K562 (cell line): Measurements from ENCODE around the gene CLNK. TPM values are rescaled to one million over a fixed set of nuclear protein-coding genes. Genes with fewer than 3 reads are reported as not detected.

Experiments used
- ADNP ChIP-seq: fragments of 200-800 bp; sonication (Bioruptor generic); IDR thresholded peaks from 2 replicates; pipeline ENCODE4 v1.6.1; 2016; ENCODE audit warnings: missing genetic modification characterization, missing compliant biosample characterization
- ARNT ChIP-seq, 2 experiments: fragments of 450-650 bp; IDR thresholded peaks; 2 replicates each; pipeline ENCODE4 v1.6.1; 2016; ENCODE audit warnings: mild to moderate bottlenecking in 1 of 2
- ELF1 ChIP-seq: fragments of 200-800 bp; sonication (Bioruptor generic); IDR thresholded peaks from 2 replicates; pipeline ENCODE4 v1.6.1; 2016; ENCODE audit warnings: missing genetic modification characterization, missing compliant biosample characterization
- MEIS2 ChIP-seq: fragments of 450-650 bp; IDR thresholded peaks from 2 replicates; pipeline ENCODE4 v1.6.1; 2014; ENCODE audit warnings: mild to moderate bottlenecking; ENCODE audit not compliant: partially characterized antibody
- NRF1 ChIP-seq, 2 experiments: fragments of 450-650 bp; IDR thresholded peaks in 1 of 2; conservative IDR thresholded peaks in 1 of 2; 2 replicates each; pipeline ENCODE4 v1.6.1; 2014; ENCODE audit warnings: mild to moderate bottlenecking in 2 of 2
- POLR2A ChIP-seq: fragments of 450-650 bp; conservative IDR thresholded peaks from 2 replicates; pipeline ENCODE4 v1.6.1; 2016
- POLR2H ChIP-seq: IDR thresholded peaks from 2 replicates; pipeline ENCODE4 v1.6.1; 2016; ENCODE audit warnings: missing genetic modification characterization, low read depth, mild to moderate bottlenecking, control low read depth, missing compliant biosample characterization, moderate library complexity
- RFX1 ChIP-seq: fragments of 450-650 bp; IDR thresholded peaks from 2 replicates; pipeline ENCODE4 v1.6.1; 2016; ENCODE audit warnings: mild to moderate bottlenecking, moderate library complexity
- TARDBP ChIP-seq: fragments of 450-650 bp; IDR thresholded peaks from 2 replicates; pipeline ENCODE4 v1.6.1; 2016
- ZNF764 ChIP-seq: fragments of 250-450 bp; sonication (Bioruptor Pico); IDR thresholded peaks from 2 replicates; pipeline ENCODE4 v1.4.0; 2020; ENCODE audit warnings: low read depth, mild to moderate bottlenecking, moderate library complexity
- ZSCAN29 ChIP-seq: fragments of 450-650 bp; IDR thresholded peaks from 2 replicates; pipeline ENCODE4 v1.6.1; 2017
- polyA plus RNA-seq, 8 experiments: library from polyadenylated mRNA; depleted of rRNA in 4 of 8; stranded (reverse) in 5 of 8; unstranded in 3 of 8; fragments of >200 nt; fragmentation: Nextera tagmentation in 2 of 8; fragmentation: Illumina TruSeq in 1 of 8; extraction: Ambion mirVana in 2 of 8; extraction: Trizol in 1 of 8; gene quantifications; 2 replicates each; pipeline versions ENCODE4 v1.2.1 to v1.2.3, GENCODE V29; 2011 to 2014; ENCODE audit warnings: inconsistent platforms in 1 of 8, missing spikeins in 1 of 8
- total RNA-seq, 7 experiments: library from RNA; depleted of rRNA in 6 of 7; stranded (reverse); fragments of >200 nt in 6 of 7; fragmentation: Illumina TruSeq in 2 of 7; extraction: Trizol in 2 of 7; gene quantifications; 2 replicates each; pipeline versions ENCODE4 v1.2.1 to v1.2.3, GENCODE V29; 2011 to 2021; ENCODE audit warnings: low replicate concordance in 1 of 7
- TF ChIP-seq, protein P1 (sequence below): fragments of 450-650 bp; IDR thresholded peaks from 2 replicates; pipeline ENCODE4 v1.6.1; 2016; ENCODE audit warnings: mild to moderate bottlenecking, moderate library complexity
- TF ChIP-seq, protein P2 (sequence below): sonication (generic); formaldehyde crosslinking; IDR thresholded peaks from 2 replicates; pipeline ENCODE4 v1.8.0; 2023; ENCODE audit warnings: mild to moderate bottlenecking, missing genetic modification reagents
- TF ChIP-seq, protein P3 (sequence below): fragments of 450-650 bp; formaldehyde crosslinking; IDR thresholded peaks from 2 replicates; pipeline ENCODE4 v1.4.0; 2020; ENCODE audit warnings: mild to moderate bottlenecking, moderate library complexity

The CLNK gene
- total and polyA plus RNA-seq, 9 of the 15 experiments (the other 6 are each of a cell fraction or from before 2014, with no cell fraction given), result not detected

DNA sequence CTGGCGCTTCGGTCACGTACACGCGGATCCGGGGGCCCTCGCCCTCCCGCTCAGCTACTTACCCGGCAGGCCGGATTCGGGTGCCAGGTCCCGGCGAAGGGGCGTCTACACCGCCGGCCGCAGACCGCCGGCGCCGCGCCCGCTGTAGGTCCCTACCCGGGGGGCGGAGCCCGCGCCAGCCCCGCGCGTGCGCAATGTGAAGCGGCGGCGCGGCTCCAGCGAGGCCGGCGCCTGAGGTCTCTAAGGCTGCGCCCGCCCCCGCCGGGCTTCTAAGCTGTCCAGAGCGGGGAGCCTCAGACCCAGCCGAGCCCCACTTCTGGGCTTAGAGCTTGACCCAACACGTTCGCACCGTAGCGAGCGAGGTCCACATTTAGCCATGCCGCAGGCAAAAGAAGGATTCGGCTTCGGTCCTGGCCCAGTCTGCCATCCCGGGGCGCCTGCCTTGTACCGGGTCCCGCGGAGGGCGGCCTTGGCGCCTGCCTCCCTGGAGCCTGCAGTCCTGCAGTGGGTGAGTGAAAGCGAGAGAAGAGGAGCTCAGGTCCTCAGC is 227.2 kb downstream of the CLNK start, which contains the start of gene ZNF518B (continued):
- TF ChIP-seq, protein P1, sequence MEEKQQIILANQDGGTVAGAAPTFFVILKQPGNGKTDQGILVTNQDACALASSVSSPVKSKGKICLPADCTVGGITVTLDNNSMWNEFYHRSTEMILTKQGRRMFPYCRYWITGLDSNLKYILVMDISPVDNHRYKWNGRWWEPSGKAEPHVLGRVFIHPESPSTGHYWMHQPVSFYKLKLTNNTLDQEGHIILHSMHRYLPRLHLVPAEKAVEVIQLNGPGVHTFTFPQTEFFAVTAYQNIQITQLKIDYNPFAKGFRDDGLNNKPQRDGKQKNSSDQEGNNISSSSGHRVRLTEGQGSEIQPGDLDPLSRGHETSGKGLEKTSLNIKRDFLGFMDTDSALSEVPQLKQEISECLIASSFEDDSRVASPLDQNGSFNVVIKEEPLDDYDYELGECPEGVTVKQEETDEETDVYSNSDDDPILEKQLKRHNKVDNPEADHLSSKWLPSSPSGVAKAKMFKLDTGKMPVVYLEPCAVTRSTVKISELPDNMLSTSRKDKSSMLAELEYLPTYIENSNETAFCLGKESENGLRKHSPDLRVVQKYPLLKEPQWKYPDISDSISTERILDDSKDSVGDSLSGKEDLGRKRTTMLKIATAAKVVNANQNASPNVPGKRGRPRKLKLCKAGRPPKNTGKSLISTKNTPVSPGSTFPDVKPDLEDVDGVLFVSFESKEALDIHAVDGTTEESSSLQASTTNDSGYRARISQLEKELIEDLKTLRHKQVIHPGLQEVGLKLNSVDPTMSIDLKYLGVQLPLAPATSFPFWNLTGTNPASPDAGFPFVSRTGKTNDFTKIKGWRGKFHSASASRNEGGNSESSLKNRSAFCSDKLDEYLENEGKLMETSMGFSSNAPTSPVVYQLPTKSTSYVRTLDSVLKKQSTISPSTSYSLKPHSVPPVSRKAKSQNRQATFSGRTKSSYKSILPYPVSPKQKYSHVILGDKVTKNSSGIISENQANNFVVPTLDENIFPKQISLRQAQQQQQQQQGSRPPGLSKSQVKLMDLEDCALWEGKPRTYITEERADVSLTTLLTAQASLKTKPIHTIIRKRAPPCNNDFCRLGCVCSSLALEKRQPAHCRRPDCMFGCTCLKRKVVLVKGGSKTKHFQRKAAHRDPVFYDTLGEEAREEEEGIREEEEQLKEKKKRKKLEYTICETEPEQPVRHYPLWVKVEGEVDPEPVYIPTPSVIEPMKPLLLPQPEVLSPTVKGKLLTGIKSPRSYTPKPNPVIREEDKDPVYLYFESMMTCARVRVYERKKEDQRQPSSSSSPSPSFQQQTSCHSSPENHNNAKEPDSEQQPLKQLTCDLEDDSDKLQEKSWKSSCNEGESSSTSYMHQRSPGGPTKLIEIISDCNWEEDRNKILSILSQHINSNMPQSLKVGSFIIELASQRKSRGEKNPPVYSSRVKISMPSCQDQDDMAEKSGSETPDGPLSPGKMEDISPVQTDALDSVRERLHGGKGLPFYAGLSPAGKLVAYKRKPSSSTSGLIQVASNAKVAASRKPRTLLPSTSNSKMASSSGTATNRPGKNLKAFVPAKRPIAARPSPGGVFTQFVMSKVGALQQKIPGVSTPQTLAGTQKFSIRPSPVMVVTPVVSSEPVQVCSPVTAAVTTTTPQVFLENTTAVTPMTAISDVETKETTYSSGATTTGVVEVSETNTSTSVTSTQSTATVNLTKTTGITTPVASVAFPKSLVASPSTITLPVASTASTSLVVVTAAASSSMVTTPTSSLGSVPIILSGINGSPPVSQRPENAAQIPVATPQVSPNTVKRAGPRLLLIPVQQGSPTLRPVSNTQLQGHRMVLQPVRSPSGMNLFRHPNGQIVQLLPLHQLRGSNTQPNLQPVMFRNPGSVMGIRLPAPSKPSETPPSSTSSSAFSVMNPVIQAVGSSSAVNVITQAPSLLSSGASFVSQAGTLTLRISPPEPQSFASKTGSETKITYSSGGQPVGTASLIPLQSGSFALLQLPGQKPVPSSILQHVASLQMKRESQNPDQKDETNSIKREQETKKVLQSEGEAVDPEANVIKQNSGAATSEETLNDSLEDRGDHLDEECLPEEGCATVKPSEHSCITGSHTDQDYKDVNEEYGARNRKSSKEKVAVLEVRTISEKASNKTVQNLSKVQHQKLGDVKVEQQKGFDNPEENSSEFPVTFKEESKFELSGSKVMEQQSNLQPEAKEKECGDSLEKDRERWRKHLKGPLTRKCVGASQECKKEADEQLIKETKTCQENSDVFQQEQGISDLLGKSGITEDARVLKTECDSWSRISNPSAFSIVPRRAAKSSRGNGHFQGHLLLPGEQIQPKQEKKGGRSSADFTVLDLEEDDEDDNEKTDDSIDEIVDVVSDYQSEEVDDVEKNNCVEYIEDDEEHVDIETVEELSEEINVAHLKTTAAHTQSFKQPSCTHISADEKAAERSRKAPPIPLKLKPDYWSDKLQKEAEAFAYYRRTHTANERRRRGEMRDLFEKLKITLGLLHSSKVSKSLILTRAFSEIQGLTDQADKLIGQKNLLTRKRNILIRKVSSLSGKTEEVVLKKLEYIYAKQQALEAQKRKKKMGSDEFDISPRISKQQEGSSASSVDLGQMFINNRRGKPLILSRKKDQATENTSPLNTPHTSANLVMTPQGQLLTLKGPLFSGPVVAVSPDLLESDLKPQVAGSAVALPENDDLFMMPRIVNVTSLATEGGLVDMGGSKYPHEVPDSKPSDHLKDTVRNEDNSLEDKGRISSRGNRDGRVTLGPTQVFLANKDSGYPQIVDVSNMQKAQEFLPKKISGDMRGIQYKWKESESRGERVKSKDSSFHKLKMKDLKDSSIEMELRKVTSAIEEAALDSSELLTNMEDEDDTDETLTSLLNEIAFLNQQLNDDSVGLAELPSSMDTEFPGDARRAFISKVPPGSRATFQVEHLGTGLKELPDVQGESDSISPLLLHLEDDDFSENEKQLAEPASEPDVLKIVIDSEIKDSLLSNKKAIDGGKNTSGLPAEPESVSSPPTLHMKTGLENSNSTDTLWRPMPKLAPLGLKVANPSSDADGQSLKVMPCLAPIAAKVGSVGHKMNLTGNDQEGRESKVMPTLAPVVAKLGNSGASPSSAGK, result peak; percentile 44
- TF ChIP-seq NRF1 (conservative IDR thresholded peaks at IDR 0.05 in 1 of 2, IDR thresholded peaks at IDR 0.05 in 1 of 2), result peak; percentile 93
- no peak for TF ChIP-seq ZNF764
- TF ChIP-seq TARDBP, result no peak
- no peak for TF ChIP-seq ADNP (tag)
- TF ChIP-seq ELF1 (tag), result no peak
- TF ChIP-seq, protein P2, sequence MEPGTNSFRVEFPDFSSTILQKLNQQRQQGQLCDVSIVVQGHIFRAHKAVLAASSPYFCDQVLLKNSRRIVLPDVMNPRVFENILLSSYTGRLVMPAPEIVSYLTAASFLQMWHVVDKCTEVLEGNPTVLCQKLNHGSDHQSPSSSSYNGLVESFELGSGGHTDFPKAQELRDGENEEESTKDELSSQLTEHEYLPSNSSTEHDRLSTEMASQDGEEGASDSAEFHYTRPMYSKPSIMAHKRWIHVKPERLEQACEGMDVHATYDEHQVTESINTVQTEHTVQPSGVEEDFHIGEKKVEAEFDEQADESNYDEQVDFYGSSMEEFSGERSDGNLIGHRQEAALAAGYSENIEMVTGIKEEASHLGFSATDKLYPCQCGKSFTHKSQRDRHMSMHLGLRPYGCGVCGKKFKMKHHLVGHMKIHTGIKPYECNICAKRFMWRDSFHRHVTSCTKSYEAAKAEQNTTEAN, result no peak
- TF ChIP-seq, protein P3, sequence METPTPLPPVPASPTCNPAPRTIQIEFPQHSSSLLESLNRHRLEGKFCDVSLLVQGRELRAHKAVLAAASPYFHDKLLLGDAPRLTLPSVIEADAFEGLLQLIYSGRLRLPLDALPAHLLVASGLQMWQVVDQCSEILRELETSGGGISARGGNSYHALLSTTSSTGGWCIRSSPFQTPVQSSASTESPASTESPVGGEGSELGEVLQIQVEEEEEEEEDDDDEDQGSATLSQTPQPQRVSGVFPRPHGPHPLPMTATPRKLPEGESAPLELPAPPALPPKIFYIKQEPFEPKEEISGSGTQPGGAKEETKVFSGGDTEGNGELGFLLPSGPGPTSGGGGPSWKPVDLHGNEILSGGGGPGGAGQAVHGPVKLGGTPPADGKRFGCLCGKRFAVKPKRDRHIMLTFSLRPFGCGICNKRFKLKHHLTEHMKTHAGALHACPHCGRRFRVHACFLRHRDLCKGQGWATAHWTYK (CRISPR knock-in tag), result no peak
- no peak for TF ChIP-seq RFX1
- TF ChIP-seq POLR2A, result peak; percentile 53; the same call in 1 of the 2 replicates
- TF ChIP-seq ZSCAN29, result peak; percentile 90
- no peak for TF ChIP-seq ARNT (IDR thresholded peaks at IDR 0.05)
- TF ChIP-seq POLR2H (tag), result no peak
- peak; percentile 62 for TF ChIP-seq MEIS2
